Measurements from ENCODE around the gene TADA3.

DNA sequence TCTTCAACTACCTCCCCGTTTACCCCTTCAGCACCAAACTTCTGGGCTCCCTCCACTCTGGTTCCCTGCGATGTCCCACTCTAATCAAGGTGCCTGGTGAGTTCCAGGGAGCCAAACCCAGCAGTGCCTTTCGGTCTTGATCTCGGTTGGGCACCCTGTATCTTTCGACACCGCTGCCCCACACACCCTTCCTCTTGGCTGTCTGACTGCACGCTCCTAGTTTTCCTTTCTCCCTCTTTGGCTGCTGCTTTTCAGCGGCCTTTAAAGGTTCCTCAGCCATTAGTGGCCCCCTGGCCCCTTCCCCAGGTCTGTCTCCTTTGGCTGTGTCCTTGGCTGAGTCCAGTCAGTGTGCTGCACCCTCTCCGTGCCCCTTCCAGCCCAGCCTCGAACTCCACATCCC, 18.6 kb upstream of the TADA3 start:
- TF ChIP-seq CTCF (IDR thresholded peaks at IDR 0.05; ENCODE audit: low read depth, low read length, poor library complexity, severe bottlenecking) (no peak), EZH2phosphoT487 (IDR thresholded peaks at IDR 0.05; ENCODE audit: borderline replicate concordance, low read length) (no peak)

Data from DOHH2 (cell line).